Measurements from ENCODE around the gene AP5S1.

Gene AP5S1

DNA sequence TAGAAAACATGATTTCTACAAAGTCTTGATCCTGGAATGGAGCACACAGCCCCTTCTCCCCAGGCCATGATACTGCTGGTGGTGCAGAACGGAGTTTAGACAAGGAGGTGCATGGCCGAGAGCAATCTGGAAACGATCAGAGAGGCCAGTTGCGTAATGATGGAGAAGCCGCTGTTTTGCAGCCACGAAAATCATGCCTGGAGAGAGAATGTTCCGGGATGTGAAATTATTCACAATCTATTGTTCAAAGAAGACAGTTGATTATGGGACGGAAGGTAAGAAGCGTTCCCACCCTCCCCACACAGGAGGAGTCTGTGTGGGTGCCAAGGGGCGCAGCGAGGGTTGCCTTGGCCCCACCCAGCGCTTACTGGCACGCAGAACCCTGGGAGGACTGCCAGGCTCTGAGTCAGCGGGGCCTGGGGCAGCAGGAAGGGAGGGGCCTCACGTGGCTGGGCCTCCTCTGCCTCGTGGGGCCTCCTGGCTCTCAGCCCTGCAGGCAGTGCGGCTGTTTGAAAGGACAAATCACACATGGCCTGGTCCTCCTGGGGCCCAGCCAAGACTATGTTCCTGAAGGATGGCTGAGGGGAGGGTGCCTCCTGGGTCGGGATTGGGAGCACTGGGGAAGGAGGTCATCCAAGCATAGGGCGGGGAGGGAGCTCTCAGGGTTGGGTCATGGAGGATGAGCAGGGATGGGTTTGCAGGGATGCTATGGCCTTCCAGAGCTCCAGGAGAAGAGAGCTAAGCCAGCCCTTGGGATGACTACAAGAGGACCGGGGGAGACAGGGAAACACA lies 8.7 kb upstream of the AP5S1 start:
- no peaks in the 10 kb centered on the region for H3K4me1 ChIP-seq (ENCODE audit: control insufficient read depth, low read depth, low read length)

GRCh38 chr20:3812259-3812681 lies 8.1 kb upstream of the AP5S1 start:
- no peak overlapping the region for H3K27ac ChIP-seq (ENCODE audit: low read depth, low read length)

More for the DNA sequence above, 8.7 kb upstream of the AP5S1 start:
- WGBS (ENCODE audit: extremely low coverage, insufficient coverage, low lambda C conversion rate), result no CpG with 5 or more reads among the region's 20 CpGs
- Histone ChIP-seq H3K23ac (ENCODE audit: low read length) (no peak overlapping the region), H4K5ac (ENCODE audit: low read length) (no peak overlapping the region), H3K36me3 (ENCODE audit: control insufficient read depth, insufficient read depth, low read length) (no peaks in the 10 kb centered on the region), H2BK15ac (replicated peaks; ENCODE audit: low read depth) (no peak overlapping the region), H3K79me1 (ENCODE audit: low read length) (no peaks in the 10 kb centered on the region), H3K27ac (ENCODE audit: low read depth, low read length) (no peak overlapping the region), H3K4me2 (ENCODE audit: low read length) (no peak overlapping the region), H3K56ac (ENCODE audit: low read length) (peak overlapping the region; percentile 2), H3K4me3 (ENCODE audit: low read length) (no peak overlapping the region), H3K9ac (ENCODE audit: low read length) (no peak overlapping the region), H3K18ac (ENCODE audit: low read length) (no peak overlapping the region), H3K4ac (ENCODE audit: low read depth, low read length) (no peak overlapping the region), H2AK5ac (ENCODE audit: low read length) (no peak overlapping the region), H3K79me2 (ENCODE audit: control insufficient read depth, insufficient read depth, low read length) (no peaks in the 10 kb centered on the region), H4K8ac (ENCODE audit: low read depth, low read length) (no peak overlapping the region), H2BK120ac (ENCODE audit: low read depth, low read length) (no peak overlapping the region), H2BK5ac (ENCODE audit: low read length) (no peak overlapping the region), H3K27me3 (ENCODE audit: insufficient read depth, low read length, poor library complexity) (no peaks in the 10 kb centered on the region)
- no peak for DNase-seq

DNA sequence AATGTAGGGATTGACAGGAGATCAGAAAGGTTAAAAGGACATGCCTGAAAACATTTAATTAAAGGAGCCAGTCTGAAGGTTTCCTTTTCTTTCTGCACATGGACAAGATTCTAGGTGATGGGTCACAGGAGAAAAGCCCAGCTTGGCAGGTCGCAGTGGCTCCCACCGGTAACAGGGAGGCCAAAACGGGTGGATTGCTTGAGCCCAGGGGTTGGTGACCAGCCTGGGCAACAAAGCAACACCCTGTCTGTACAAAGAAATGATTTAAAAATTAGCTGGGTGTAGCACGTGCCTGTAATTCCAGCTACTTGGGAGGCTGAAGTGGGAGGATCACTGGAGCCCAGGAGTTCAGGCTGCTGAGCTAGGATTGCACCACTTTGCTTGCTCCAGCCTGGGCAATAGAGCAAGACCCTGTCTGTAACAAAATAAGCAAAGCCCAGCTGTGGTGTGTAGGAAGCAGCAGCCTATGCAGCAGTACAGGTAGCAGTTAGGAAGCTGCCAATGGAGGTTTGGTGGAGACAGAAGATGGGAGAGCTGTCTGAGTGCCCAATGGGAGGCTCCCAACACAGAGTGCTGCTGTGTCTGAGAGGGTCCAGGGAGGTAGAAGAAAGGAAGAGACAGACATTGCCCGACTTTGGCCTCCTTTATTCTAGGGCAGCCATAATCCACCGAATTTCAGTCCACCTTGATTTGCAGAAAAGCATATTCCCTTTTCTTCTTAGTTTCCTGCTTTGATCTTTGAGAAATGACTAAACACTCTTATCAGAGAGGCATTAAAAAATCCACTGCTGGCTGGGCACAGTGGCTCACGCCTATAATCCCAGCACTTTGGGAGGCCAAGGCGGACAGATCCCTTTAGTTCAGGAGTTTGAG lies 7.1 kb upstream of the AP5S1 start:
- H2AK5ac ChIP-seq (ENCODE audit: low read length), result no peak overlapping the region
- H4K5ac ChIP-seq (ENCODE audit: low read length), result no peak overlapping the region
- no peak overlapping the region for H3K9ac ChIP-seq (ENCODE audit: low read length)
- H3K56ac ChIP-seq (ENCODE audit: low read length), result no peak overlapping the region
- no peaks in the 10 kb centered on the region for H3K4me1 ChIP-seq (ENCODE audit: control insufficient read depth, low read depth, low read length)
- H2BK15ac ChIP-seq (replicated peaks; ENCODE audit: low read depth), result no peak overlapping the region
- H3K36me3 ChIP-seq (ENCODE audit: control insufficient read depth, insufficient read depth, low read length), result no peaks in the 10 kb centered on the region
- H3K18ac ChIP-seq (ENCODE audit: low read length), result no peak overlapping the region
- no peak overlapping the region for H2BK120ac ChIP-seq (ENCODE audit: low read depth, low read length)
- no peak for DNase-seq
- no peak overlapping the region for H3K23ac ChIP-seq (ENCODE audit: low read length)
- no peak overlapping the region for H3K4ac ChIP-seq (ENCODE audit: low read depth, low read length)
- no peaks in the 10 kb centered on the region for H3K27me3 ChIP-seq (ENCODE audit: insufficient read depth, low read length, poor library complexity)
- H3K79me2 ChIP-seq (ENCODE audit: control insufficient read depth, insufficient read depth, low read length), result no peaks in the 10 kb centered on the region
- no CpG with 5 or more reads among the region's 8 CpGs for WGBS (ENCODE audit: extremely low coverage, insufficient coverage, low lambda C conversion rate)
- H3K27ac ChIP-seq (ENCODE audit: low read depth, low read length), result no peak overlapping the region
- H3K79me1 ChIP-seq (ENCODE audit: low read length), result no peaks in the 10 kb centered on the region
- H4K8ac ChIP-seq (ENCODE audit: low read depth, low read length), result no peak overlapping the region
- H3K4me3 ChIP-seq (ENCODE audit: low read length), result no peak overlapping the region
- no peak overlapping the region for H3K4me2 ChIP-seq (ENCODE audit: low read length)
- H2BK5ac ChIP-seq (ENCODE audit: low read length), result no peak overlapping the region

More at GRCh38 chr20:3812259-3812681, 8.1 kb upstream of the AP5S1 start:
- no peak overlapping the region for H2AK5ac ChIP-seq (ENCODE audit: low read length)
- no peak overlapping the region for H3K4me3 ChIP-seq (ENCODE audit: low read length)
- no peak for DNase-seq
- no peak overlapping the region for H4K5ac ChIP-seq (ENCODE audit: low read length)
- H3K79me2 ChIP-seq (ENCODE audit: control insufficient read depth, insufficient read depth, low read length), result no peaks in the 10 kb centered on the region
- no peak overlapping the region for H3K56ac ChIP-seq (ENCODE audit: low read length)
- H3K4ac ChIP-seq (ENCODE audit: low read depth, low read length), result no peak overlapping the region
- no peaks in the 10 kb centered on the region for H3K36me3 ChIP-seq (ENCODE audit: control insufficient read depth, insufficient read depth, low read length)
- H3K18ac ChIP-seq (ENCODE audit: low read length), result no peak overlapping the region
- no peak overlapping the region for H3K23ac ChIP-seq (ENCODE audit: low read length)
- no peak overlapping the region for H4K8ac ChIP-seq (ENCODE audit: low read depth, low read length)
- H3K79me1 ChIP-seq (ENCODE audit: low read length), result no peaks in the 10 kb centered on the region
- no peak overlapping the region for H2BK120ac ChIP-seq (ENCODE audit: low read depth, low read length)
- no peak overlapping the region for H3K4me2 ChIP-seq (ENCODE audit: low read length)
- H3K27me3 ChIP-seq (ENCODE audit: insufficient read depth, low read length, poor library complexity), result no peaks in the 10 kb centered on the region
- WGBS (ENCODE audit: extremely low coverage, insufficient coverage, low lambda C conversion rate), result no CpG with 5 or more reads among the region's 9 CpGs
- H3K9ac ChIP-seq (ENCODE audit: low read length), result no peak overlapping the region
- no peaks in the 10 kb centered on the region for H3K4me1 ChIP-seq (ENCODE audit: control insufficient read depth, low read depth, low read length)
- H2BK5ac ChIP-seq (ENCODE audit: low read length), result no peak overlapping the region
- H2BK15ac ChIP-seq (replicated peaks; ENCODE audit: low read depth), result no peak overlapping the region

DNA sequence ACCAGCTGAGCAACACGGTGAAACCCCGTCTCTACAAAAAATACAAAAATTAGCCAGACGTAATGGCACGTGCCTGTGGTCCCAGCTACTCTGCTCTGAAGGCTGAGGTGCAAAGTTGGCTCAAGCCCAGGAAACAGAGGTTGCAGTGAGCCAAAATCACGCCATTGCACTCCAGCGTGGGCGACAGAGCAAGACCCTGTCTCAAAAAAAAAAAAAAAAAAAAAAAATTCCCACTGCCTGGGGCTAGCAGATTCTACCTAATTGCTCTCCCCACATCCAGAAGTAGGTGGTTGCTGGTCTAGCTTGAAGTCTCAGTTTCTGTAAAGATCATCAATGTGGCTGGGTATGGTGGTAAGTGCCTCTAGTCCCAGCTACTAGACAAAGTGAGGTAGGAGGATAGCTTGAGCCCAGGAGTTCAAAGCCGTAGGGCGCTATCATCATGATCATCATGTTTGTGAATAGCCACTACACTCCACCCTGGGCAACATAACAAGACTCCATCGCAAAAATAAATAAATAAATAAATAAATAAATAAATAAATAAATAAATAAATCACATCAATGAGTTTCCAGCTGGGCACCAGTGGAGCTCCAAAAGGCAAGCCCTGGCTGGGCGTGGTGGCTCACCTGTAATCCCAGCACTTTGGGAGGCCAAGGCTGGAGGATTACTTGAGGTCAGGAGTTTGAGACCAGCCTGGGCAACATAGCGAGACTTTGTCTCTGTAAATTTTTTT lies 6.3 kb upstream of the AP5S1 start:
- WGBS (ENCODE audit: extremely low coverage, insufficient coverage, low lambda C conversion rate), result no CpG with 5 or more reads among the region's 12 CpGs
- H3K4me2 ChIP-seq (ENCODE audit: low read length), result no peak overlapping the region
- H3K4me3 ChIP-seq (ENCODE audit: low read length), result no peak overlapping the region
- H3K23ac ChIP-seq (ENCODE audit: low read length), result no peak overlapping the region
- H3K4ac ChIP-seq (ENCODE audit: low read depth, low read length), result no peak overlapping the region
- H3K27ac ChIP-seq (ENCODE audit: low read depth, low read length), result no peak overlapping the region
- H3K79me2 ChIP-seq (ENCODE audit: control insufficient read depth, insufficient read depth, low read length), result no peaks in the 10 kb centered on the region
- no peaks in the 10 kb centered on the region for H3K4me1 ChIP-seq (ENCODE audit: control insufficient read depth, low read depth, low read length)
- no peaks in the 10 kb centered on the region for H3K27me3 ChIP-seq (ENCODE audit: insufficient read depth, low read length, poor library complexity)
- no peak overlapping the region for H3K56ac ChIP-seq (ENCODE audit: low read length)
- no peak for DNase-seq
- no peak overlapping the region for H2BK120ac ChIP-seq (ENCODE audit: low read depth, low read length)
- no peak overlapping the region for H3K9ac ChIP-seq (ENCODE audit: low read length)
- no peak overlapping the region for H2BK5ac ChIP-seq (ENCODE audit: low read length)
- H2AK5ac ChIP-seq (ENCODE audit: low read length), result no peak overlapping the region
- no peak overlapping the region for H3K18ac ChIP-seq (ENCODE audit: low read length)
- H2BK15ac ChIP-seq (replicated peaks; ENCODE audit: low read depth), result no peak overlapping the region
- no peak overlapping the region for H4K8ac ChIP-seq (ENCODE audit: low read depth, low read length)
- H4K5ac ChIP-seq (ENCODE audit: low read length), result no peak overlapping the region
- no peaks in the 10 kb centered on the region for H3K36me3 ChIP-seq (ENCODE audit: control insufficient read depth, insufficient read depth, low read length)
- no peaks in the 10 kb centered on the region for H3K79me1 ChIP-seq (ENCODE audit: low read length)

- Histone ChIP-seq H3K23ac (ENCODE audit: low read length) (no peak overlapping the region), H3K4me1 (ENCODE audit: control insufficient read depth, low read depth, low read length) (no peaks in the 10 kb centered on the region), H2BK5ac (ENCODE audit: low read length) (no peak overlapping the region), H3K27ac (ENCODE audit: low read depth, low read length) (no peak overlapping the region), H3K4me2 (ENCODE audit: low read length) (no peak overlapping the region), H3K4ac (ENCODE audit: low read depth, low read length) (no peak overlapping the region), H3K27me3 (ENCODE audit: insufficient read depth, low read length, poor library complexity) (no peaks in the 10 kb centered on the region), H3K79me2 (ENCODE audit: control insufficient read depth, insufficient read depth, low read length) (no peaks in the 10 kb centered on the region), H2BK120ac (ENCODE audit: low read depth, low read length) (no peak overlapping the region), H2AK5ac (ENCODE audit: low read length) (no peak overlapping the region), H4K8ac (ENCODE audit: low read depth, low read length) (no peak overlapping the region), H3K4me3 (ENCODE audit: low read length) (no peak overlapping the region), H2BK15ac (replicated peaks; ENCODE audit: low read depth) (no peak overlapping the region), H3K18ac (ENCODE audit: low read length) (no peak overlapping the region), H3K36me3 (ENCODE audit: control insufficient read depth, insufficient read depth, low read length) (no peaks in the 10 kb centered on the region), H3K56ac (ENCODE audit: low read length) (no peak overlapping the region), H3K79me1 (ENCODE audit: low read length) (no peaks in the 10 kb centered on the region), H4K5ac (ENCODE audit: low read length) (no peak overlapping the region), H3K9ac (ENCODE audit: low read length) (no peak overlapping the region)
- WGBS (ENCODE audit: extremely low coverage, insufficient coverage, low lambda C conversion rate), result no CpG with 5 or more reads among the region's 7 CpGs
- DNase-seq, result no peak
Observed at GRCh38 chr20:3814928-3815495, 5.3 kb upstream of the AP5S1 start.
